VCaP (cell line): ENCODE results near the gene ABR.

Source experiments
- H3K27ac ChIP-seq: fragments of 450-650 bp; 2 replicates; pipeline ENCODE4 v1.5.1; 2017
- TF ChIP-seq, protein P1 (sequence below): fragments of 450-650 bp; conservative IDR thresholded peaks from 2 replicates; pipeline ENCODE4 v1.5.1; 2017; ENCODE audit warnings: mild to moderate bottlenecking, moderate library complexity

The ABR gene

DNA sequence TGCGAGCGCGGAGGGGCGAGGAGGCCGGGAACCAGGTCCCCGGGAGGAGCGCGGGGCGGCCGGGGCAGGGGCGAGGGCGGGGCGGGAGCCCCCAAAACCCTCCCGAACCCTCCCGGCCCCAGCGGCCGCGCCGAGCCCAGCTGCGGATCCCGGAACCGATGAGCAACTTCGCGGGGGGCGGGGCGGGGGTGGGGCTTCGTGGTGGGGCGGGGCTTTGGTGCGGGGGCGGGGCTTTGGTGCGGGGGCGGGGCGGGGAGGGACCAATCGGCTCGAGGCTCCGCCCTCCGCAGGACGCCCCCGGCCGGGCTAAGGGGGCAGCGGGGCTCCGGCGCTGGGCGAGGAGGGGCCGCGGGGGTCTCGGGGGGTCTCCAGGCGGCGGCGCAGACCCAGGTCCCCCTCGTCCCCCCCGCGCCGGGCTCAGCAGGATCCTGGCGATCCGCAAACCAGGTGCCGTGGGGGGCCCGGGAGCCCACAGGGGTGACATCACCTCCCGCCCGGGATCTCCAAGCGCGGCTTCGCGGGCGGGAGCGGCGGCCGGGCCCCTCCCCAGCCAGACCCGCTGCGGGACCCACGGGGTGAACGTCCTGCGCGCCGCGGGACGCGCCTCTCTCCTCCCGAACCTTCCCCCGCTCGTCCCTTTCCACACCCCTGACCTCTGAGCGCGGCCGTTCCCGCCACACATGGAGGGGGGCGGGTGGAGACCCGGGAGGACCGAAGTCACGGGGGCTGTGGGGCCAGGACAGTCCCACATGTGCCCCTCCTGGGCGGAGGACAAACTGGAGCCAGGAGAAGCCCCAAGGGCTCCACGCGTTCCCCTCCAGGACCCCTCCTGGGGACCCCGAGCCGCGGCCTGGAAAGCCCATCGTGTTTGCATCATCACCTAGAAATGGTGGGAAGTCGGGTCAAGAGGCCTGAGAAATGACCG is at the start of gene ABR:
Gene ABR, minus strand, starts transcription at position 164 of the 925 bp plus-strand sequence. CDS start 254 bp downstream, outside the sequence.
- TF ChIP-seq, protein P1, sequence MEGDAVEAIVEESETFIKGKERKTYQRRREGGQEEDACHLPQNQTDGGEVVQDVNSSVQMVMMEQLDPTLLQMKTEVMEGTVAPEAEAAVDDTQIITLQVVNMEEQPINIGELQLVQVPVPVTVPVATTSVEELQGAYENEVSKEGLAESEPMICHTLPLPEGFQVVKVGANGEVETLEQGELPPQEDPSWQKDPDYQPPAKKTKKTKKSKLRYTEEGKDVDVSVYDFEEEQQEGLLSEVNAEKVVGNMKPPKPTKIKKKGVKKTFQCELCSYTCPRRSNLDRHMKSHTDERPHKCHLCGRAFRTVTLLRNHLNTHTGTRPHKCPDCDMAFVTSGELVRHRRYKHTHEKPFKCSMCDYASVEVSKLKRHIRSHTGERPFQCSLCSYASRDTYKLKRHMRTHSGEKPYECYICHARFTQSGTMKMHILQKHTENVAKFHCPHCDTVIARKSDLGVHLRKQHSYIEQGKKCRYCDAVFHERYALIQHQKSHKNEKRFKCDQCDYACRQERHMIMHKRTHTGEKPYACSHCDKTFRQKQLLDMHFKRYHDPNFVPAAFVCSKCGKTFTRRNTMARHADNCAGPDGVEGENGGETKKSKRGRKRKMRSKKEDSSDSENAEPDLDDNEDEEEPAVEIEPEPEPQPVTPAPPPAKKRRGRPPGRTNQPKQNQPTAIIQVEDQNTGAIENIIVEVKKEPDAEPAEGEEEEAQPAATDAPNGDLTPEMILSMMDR, result no peak
- H3K27ac ChIP-seq, result peak within 1 kb of the TSS; percentile 58; the same call in 1 of the 2 replicates

DNA sequence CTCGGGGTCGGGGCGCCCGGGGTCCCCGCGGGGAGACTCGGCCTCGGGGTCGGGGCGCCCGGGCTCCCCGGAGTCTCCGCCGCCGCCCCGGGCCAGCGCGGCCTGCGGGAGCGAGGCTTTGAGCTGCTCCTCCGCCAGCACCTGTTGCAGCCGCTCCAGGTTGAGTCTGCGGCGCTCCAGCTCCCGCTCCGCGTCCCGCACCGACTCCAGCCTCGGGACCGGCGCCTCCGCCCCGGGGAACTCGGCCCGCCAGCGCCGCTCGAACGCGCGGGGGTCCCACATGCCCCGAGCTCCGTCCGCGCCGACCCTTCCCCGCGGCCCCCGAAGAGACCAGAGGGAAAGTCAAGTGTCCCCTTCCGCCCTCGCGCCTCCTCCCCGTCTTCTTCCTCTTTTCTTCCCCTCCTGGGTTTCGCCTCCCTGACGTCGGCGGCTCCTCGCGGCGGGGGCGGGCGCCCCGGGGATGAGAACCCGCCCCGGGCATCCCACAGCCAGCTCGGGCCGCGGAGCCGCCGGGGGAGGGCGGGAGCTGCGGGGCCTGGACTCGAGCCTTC is 49.6 kb upstream of the ABR start:
- peak overlapping the region; percentile 51; the same call in 1 of the 2 replicates for H3K27ac ChIP-seq
- TF ChIP-seq, protein P1, result no peak

DNA sequence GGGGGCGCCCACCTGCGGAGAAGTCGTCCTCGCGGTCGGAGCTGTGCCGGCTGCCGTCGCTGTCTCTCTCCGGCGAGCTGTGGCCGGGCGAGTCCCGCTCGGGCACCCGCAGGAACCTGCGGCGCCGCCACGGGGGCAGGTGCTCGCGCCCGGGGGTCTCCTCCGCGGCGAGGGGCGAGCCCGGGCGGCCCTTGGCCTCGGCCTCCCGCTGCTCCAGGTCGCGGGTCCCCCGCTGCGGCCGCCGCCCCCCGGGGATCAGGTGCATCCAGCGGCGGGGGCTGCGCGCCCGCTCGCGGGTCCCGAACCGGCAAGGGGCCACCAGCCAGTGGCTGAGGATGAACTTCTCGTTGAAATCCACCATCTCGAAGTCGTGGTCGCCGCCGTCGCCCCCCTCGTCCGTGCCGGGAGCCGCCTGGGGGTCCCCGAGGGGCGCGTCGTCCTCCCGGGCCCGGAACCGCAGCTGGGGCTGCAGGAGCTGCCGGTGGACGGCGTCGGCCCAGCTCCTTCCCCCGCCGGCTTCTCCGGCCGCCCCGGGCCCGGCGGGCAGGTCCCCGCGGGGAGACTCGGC is 49.1 kb upstream of the ABR start:
- TF ChIP-seq, protein P1, result no peak
- H3K27ac ChIP-seq, result peak overlapping the region; percentile 51; the same call in 1 of the 2 replicates

DNA sequence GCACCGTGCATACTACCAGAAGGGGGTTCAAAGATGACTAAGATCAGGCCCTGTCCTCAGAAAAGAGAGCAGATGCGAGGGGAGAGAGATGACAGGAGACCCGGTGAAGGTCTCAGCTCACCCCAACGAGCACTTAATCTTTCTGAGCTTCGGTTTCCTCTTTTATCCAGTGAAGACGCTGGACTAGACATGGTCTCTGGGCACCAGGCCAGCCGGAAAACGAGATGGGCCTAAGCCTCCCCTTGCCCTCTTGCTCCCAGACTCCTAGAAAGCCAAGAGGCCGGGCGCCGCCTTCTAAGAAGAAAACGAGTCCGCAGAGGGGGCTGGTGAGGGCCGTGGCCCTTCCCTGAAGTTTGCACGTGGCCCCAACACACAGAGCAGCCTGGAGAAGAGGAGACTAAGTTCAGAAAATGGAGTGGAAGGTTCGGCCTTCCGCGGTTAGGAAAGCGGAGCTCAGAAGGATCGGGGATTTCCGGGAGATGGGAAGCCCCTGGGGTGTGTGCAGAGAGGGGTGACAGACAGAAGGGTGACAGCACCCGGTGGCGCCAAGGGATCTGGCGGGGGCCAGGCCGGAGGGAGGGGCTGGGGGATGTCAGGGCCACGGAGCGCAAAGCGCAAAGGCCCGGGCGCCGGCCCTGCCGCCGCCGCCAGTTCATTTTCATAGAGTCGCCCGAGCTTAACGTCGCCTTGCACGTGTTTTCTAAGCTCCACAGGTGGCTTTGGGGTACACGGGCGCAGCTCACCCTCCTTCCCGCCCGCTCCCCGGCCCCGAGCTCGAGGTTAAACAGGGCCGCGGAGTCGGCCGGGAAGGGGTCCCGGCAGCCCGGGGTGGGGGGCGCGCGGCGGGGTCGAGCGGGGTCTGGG is 48.4 kb upstream of the ABR start:
- H3K27ac ChIP-seq, result no peak overlapping the region
- TF ChIP-seq, protein P1, result no peak

DNA sequence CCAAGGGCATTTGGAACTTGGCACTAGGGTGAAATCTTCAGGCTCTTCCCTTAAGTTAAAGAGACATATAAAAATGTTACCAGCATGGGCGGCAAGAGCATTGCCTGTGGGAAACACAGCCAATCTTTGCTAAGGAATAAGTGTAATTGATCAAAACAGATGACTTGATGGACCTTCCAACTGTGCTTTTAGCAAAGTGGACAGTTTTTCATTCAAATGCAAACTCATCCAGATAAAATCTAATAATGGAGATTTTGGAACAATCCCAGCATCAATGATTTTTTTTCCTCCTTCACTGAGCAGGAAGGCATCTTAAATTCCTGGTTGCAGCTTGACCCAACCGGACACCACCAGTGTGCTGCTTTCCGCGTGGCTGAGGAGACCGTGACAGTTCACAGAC is 47.6 kb upstream of the ABR start:
- TF ChIP-seq, protein P1, result no peak
- no peak overlapping the region for H3K27ac ChIP-seq

DNA sequence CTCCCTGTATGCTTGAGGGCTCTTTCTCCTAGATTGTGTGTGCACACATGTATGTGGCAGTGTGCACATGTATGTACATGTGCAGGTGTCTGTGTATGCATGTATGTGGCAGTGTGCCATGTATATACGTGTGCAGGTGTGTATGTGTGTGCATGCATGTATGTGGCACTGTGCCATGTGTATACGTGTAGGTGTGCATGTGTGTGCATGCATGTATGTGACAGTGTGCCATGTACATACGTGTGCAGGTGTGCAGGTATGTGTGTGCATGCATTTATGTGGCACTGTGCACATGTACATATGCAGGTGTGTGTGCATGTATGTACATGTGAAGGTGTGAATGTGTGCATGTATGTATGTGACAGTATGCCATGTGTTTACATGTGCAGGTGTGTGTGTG is 46.5 kb upstream of the ABR start:
- H3K27ac ChIP-seq, result no peak overlapping the region
- TF ChIP-seq, protein P1, result no peak

DNA sequence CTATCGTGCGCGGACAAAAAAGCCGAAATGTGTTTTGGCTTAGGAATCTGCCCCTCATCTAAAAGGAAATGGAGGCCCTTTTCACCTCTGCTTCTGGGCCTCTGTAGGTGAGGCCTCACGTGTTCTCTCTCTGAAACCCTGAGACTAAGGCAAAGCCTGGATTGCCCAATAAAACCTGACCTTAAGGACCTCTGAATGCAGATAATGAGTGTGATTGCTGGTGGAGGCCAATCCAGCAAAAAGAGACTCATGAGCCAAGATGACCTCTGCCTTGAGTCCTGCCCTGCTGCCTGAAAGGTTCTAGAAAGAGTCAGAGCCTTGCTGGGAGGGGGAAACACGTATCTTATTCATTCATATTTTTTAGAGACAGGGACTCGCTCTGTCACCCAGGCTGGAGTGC is 44.5 kb upstream of the ABR start:
- TF ChIP-seq, protein P1, result no peak
- no peak overlapping the region for H3K27ac ChIP-seq
